ENCODE measurements around the gene RUFY3.
A peak's percentile ranks its signal among the peaks of the same experiment; 100 is the strongest.

The RUFY3 gene

DNA sequence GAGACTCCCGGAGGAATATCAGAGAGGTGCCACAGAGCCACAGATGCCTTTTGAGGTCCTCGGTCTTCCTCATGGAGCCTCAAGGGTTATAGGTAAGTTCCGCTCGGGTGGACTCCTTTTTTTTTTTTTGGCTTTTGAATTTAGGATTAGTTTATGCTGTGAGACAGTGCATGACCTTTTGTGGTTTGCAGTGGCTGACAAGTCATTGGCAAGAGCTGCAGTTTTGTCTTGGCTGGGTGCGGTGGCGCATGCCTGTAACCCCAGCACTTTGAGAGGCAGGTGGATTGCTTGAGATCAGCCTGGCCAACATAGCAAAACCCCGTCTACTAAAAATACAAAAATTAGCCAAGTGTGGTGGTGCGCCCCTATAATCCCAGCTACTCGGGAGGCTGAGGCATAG lies 122.4 kb downstream of the RUFY3 start:
- Histone ChIP-seq H3K4me3 (ENCODE audit: low read length) (peak overlapping the region; percentile 53), H3K27me3 (ENCODE audit: control insufficient read depth, low read length) (no peaks in the 10 kb centered on the region), H3K9me2 (replicated peaks; ENCODE audit: control insufficient read depth, low read length) (no peaks in the 10 kb centered on the region), H3K27ac (ENCODE audit: low read depth, low read length) (peak overlapping the region; percentile 54), H3K9me3 (ENCODE audit: control insufficient read depth, insufficient read depth, low read length) (no peaks in the 10 kb centered on the region), H3K36me3 (ENCODE audit: control insufficient read depth, low read length) (no peaks in the 10 kb centered on the region), H3F3A (ENCODE audit: control insufficient read depth, insufficient read depth) (peaks cover 25% of the 10 kb centered on the region), H4K20me1 (ENCODE audit: control insufficient read depth, insufficient read depth, low read depth, low read length) (no peaks in the 10 kb centered on the region), H3K4me2 (ENCODE audit: low read length) (peak overlapping the region; percentile 62), H3K4me1 (ENCODE audit: control insufficient read depth, low read length) (peaks cover 62% of the 10 kb centered on the region), H3K79me2 (ENCODE audit: control insufficient read depth, low read length) (peaks cover 5% of the 10 kb centered on the region)
- no peak for TF ChIP-seq EZH2phosphoT487 (IDR thresholded peaks at IDR 0.05; ENCODE audit: borderline replicate concordance, low read length)
- TF ChIP-seq, protein P1, sequence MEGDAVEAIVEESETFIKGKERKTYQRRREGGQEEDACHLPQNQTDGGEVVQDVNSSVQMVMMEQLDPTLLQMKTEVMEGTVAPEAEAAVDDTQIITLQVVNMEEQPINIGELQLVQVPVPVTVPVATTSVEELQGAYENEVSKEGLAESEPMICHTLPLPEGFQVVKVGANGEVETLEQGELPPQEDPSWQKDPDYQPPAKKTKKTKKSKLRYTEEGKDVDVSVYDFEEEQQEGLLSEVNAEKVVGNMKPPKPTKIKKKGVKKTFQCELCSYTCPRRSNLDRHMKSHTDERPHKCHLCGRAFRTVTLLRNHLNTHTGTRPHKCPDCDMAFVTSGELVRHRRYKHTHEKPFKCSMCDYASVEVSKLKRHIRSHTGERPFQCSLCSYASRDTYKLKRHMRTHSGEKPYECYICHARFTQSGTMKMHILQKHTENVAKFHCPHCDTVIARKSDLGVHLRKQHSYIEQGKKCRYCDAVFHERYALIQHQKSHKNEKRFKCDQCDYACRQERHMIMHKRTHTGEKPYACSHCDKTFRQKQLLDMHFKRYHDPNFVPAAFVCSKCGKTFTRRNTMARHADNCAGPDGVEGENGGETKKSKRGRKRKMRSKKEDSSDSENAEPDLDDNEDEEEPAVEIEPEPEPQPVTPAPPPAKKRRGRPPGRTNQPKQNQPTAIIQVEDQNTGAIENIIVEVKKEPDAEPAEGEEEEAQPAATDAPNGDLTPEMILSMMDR (IDR thresholded peaks at IDR 0.05; ENCODE audit: low read depth, low read length, poor library complexity, severe bottlenecking): no peak

DNA sequence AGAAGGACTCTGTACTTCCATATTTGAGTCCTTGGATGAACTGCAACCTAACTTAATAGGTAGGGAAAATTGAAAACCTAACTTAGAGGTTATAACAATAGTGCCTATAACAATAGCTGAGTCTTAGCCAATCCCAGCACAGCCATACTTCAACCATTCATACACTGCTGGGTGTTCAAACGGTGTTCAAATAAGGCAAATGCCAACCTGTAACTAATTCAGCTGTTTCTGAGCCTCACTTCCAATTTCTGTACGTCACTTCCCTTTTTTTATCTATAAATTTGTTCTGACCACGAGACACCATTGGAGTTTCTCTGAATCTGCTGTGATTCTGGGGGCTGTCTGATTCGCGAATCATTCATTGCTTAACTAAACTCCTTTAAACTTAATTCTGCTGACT lies 127.5 kb downstream of the RUFY3 start:
- no peaks in the 10 kb centered on the region for H3K36me3 ChIP-seq (ENCODE audit: control insufficient read depth, low read length)
- H3K4me1 ChIP-seq (ENCODE audit: control insufficient read depth, low read length): peaks cover 51% of the 10 kb centered on the region
- H3K27me3 ChIP-seq (ENCODE audit: control insufficient read depth, low read length): no peaks in the 10 kb centered on the region
- H3K9me2 ChIP-seq (replicated peaks; ENCODE audit: control insufficient read depth, low read length): no peaks in the 10 kb centered on the region
- peaks cover 6% of the 10 kb centered on the region for H3F3A ChIP-seq (ENCODE audit: control insufficient read depth, insufficient read depth)
- no peaks in the 10 kb centered on the region for H3K9me3 ChIP-seq (ENCODE audit: control insufficient read depth, insufficient read depth, low read length)
- no peak overlapping the region for H3K4me3 ChIP-seq (ENCODE audit: low read length)
- no peaks in the 10 kb centered on the region for H4K20me1 ChIP-seq (ENCODE audit: control insufficient read depth, insufficient read depth, low read depth, low read length)
- no peak overlapping the region for H3K27ac ChIP-seq (ENCODE audit: low read depth, low read length)
- H3K4me2 ChIP-seq (ENCODE audit: low read length): peak overlapping the region; percentile 13; the same call in 1 of the 2 replicates
- TF ChIP-seq, protein P1 (IDR thresholded peaks at IDR 0.05; ENCODE audit: low read depth, low read length, poor library complexity, severe bottlenecking): no peak
- no peak for TF ChIP-seq EZH2phosphoT487 (IDR thresholded peaks at IDR 0.05; ENCODE audit: borderline replicate concordance, low read length)
- no peaks in the 10 kb centered on the region for H3K79me2 ChIP-seq (ENCODE audit: control insufficient read depth, low read length)

DNA sequence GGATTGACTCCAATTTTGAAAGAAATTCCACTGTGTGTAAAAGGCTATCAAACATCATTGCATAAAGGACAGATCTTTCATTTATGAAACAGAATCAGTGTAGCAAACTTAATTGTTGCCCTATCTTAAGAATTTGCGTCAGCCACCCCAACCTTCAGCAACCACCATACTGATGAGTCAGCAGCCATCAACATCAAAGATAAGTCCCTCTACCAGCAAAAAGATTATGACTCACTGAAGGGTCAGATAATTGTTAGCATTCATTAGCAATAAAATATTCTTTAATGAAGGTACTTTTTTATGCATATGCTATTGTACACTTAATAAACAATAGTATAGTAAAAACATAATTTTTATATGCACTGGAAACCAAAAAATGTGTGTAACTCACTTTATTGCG lies 133.7 kb downstream of the RUFY3 start:
- Histone ChIP-seq H3K36me3 (ENCODE audit: control insufficient read depth, low read length) (no peaks in the 10 kb centered on the region), H4K20me1 (ENCODE audit: control insufficient read depth, insufficient read depth, low read depth, low read length) (no peaks in the 10 kb centered on the region), H3K27ac (ENCODE audit: low read depth, low read length) (no peak overlapping the region), H3K27me3 (ENCODE audit: control insufficient read depth, low read length) (no peaks in the 10 kb centered on the region), H3K9me2 (replicated peaks; ENCODE audit: control insufficient read depth, low read length) (no peaks in the 10 kb centered on the region), H3K9me3 (ENCODE audit: control insufficient read depth, insufficient read depth, low read length) (no peaks in the 10 kb centered on the region), H3K4me1 (ENCODE audit: control insufficient read depth, low read length) (peaks cover 32% of the 10 kb centered on the region), H3F3A (ENCODE audit: control insufficient read depth, insufficient read depth) (no peaks in the 10 kb centered on the region), H3K79me2 (ENCODE audit: control insufficient read depth, low read length) (no peaks in the 10 kb centered on the region), H3K4me2 (ENCODE audit: low read length) (no peak overlapping the region), H3K4me3 (ENCODE audit: low read length) (no peak overlapping the region)
- TF ChIP-seq, protein P1 (IDR thresholded peaks at IDR 0.05; ENCODE audit: low read depth, low read length, poor library complexity, severe bottlenecking): no peak
- TF ChIP-seq EZH2phosphoT487 (IDR thresholded peaks at IDR 0.05; ENCODE audit: borderline replicate concordance, low read length): no peak

Measured in DOHH2 (cell line).